PC-9 (cell line): ENCODE data around the gene PIWIL4. TPM values are rescaled to one million over a fixed set of nuclear protein-coding genes. Genes with fewer than 3 reads are reported as not detected.

Experiments
- BruUV-seq: library from RNA; stranded (reverse); fragments of 400-500 nt; replicated peaks from 2 replicates; lab custom pipeline; 2021; lab: Mats Ljungman, UMichigan
- CTCF ChIA-PET: fragments of 300-600 bp; sonication (Branson Sonifier 250); formaldehyde crosslinking; loops from one replicate; lab custom pipeline; 2022; ENCODE audit warnings: antibody characterized with exemption; lab: Charles Lee
- POLR2A ChIA-PET: fragments of 300-600 bp; sonication (Branson Sonifier 250); formaldehyde crosslinking; loops from one replicate; lab custom pipeline; 2022; ENCODE audit warnings: antibody characterized with exemption; ENCODE audit not compliant: unreplicated experiment; lab: Charles Lee
- DNase-seq, 2 experiments: peaks; one replicate each; pipeline versions ENCODE4 v3.0.0 to v3.0.0-alpha.2; 2015 to 2022; ENCODE audit warnings: mixed read lengths in 1 of 2
- H2AFZ ChIP-seq: fragments of 200-600 bp; sonication (generic); 2 replicates; pipeline ENCODE4 v1.8.1; 2017; ENCODE audit warnings: antibody characterized with exemption
- H3F3A ChIP-seq: fragments of 200-600 bp; sonication (generic); 2 replicates; pipeline ENCODE4 v1.8.1; 2017; ENCODE audit warnings: antibody characterized with exemption, mild to moderate bottlenecking, low read depth; ENCODE audit not compliant: insufficient read depth
- H3K27ac ChIP-seq: fragments of 200-600 bp; sonication (generic); 2 replicates; pipeline ENCODE4 v1.6.1; 2016; ENCODE audit warnings: mixed run types
- H3K27me3 ChIP-seq: fragments of 200-600 bp; sonication (generic); 2 replicates; pipeline ENCODE4 v1.6.1; 2016; ENCODE audit warnings: low read depth, mixed run types; ENCODE audit not compliant: insufficient read depth
- H3K36me3 ChIP-seq: fragments of 200-600 bp; sonication (generic); 2 replicates; pipeline ENCODE4 v1.6.1; 2016; ENCODE audit warnings: low read depth, mixed run types
- H3K4me1 ChIP-seq: fragments of 200-600 bp; sonication (generic); replicated peaks from 2 replicates; pipeline ENCODE4 v1.6.1; 2016; ENCODE audit warnings: mixed run types; ENCODE audit not compliant: insufficient read depth
- H3K4me2 ChIP-seq: fragments of 200-600 bp; sonication (generic); 2 replicates; pipeline ENCODE4 v1.6.1; 2017; ENCODE audit warnings: mixed run types
- H3K4me3 ChIP-seq: fragments of 200-600 bp; sonication (generic); 2 replicates; pipeline ENCODE4 v1.6.1; 2016; ENCODE audit warnings: mixed run types
- H3K79me2 ChIP-seq: fragments of 200-600 bp; sonication (generic); 2 replicates; pipeline ENCODE4 v1.6.1; 2017; ENCODE audit warnings: low read depth, mixed run types
- H3K9me2 ChIP-seq: fragments of 200-600 bp; sonication (generic); 2 replicates; pipeline ENCODE4 v1.8.1; 2017; ENCODE audit warnings: mild to moderate bottlenecking; ENCODE audit not compliant: insufficient read depth
- H3K9me3 ChIP-seq: fragments of 200-600 bp; sonication (generic); 2 replicates; pipeline ENCODE4 v1.8.1; 2016; ENCODE audit warnings: low read depth; ENCODE audit not compliant: insufficient read depth
- H4K20me1 ChIP-seq: fragments of 200-600 bp; sonication (generic); 2 replicates; pipeline ENCODE4 v1.8.1; 2017; ENCODE audit not compliant: insufficient read depth
- CTCF ChIP-seq: fragments of 200-600 bp; sonication (generic); conservative IDR thresholded peaks from 2 replicates; pipeline ENCODE4 v1.6.1; 2017; ENCODE audit warnings: mixed run types, antibody characterized with exemption, mild to moderate bottlenecking, moderate library complexity
- EZH2 ChIP-seq: fragments of 200-600 bp; sonication (generic); IDR thresholded peaks from 2 replicates; pipeline ENCODE4 v1.8.0; 2017; ENCODE audit warnings: antibody characterized with exemption, low read depth
- intact Hi-C: fragments of 100-400 bp; cut with micrococcal nuclease; formaldehyde crosslinking; loops from one replicate; pipeline ENCODE4 v1.10.0; 2022; ENCODE audit not compliant: unreplicated experiment
- total RNA-seq: library from RNA; stranded (reverse); gene quantifications from 2 replicates; pipeline ENCODE4 v1.2.3, GENCODE V29; 2021

Gene PIWIL4
- total RNA-seq, 1 experiment from 2014 or later: 0.26 TPM

GRCh38 chr11:94647926-94648325, 80.8 kb downstream of the PIWIL4 start:
- DNase-seq: no peak
- no peaks in the 10 kb centered on the region for H3K9me3 ChIP-seq
- POLR2A ChIA-PET: no interaction called here
- H3F3A ChIP-seq: no peaks in the 10 kb centered on the region; the same call in 1 of the 2 replicates
- H2AFZ ChIP-seq: no peak overlapping the region
- peaks cover 16% of the 10 kb centered on the region for H3K4me1 ChIP-seq
- CTCF ChIA-PET: no interaction called here
- intact Hi-C loops: no loop called here
- no peak overlapping the region for H3K27ac ChIP-seq
- no TSS peak for BruUV-seq
- no peaks in the 10 kb centered on the region for H3K79me2 ChIP-seq
- no peak for TF ChIP-seq CTCF
- TF ChIP-seq EZH2: no peak
- H3K9me2 ChIP-seq: no peaks in the 10 kb centered on the region
- no peaks in the 10 kb centered on the region for H4K20me1 ChIP-seq
- H3K4me3 ChIP-seq: no peak overlapping the region
- no peaks in the 10 kb centered on the region for H3K27me3 ChIP-seq
- H3K36me3 ChIP-seq: no peaks in the 10 kb centered on the region
- H3K4me2 ChIP-seq: no peak overlapping the region

- POLR2A ChIA-PET: interaction anchor here (0.7 kb wide), 1 partner anchor 59 kb away, joined by 7 read pairs; no protein-coding TSS in a partner anchor
- H3F3A ChIP-seq: no peaks in the 10 kb centered on the region; the same call in 1 of the 2 replicates
- TF ChIP-seq CTCF (no peak), EZH2 (no peak)
- BruUV-seq: no TSS peak
- peaks cover 16% of the 10 kb centered on the region for H3K4me1 ChIP-seq
- H3K4me2 ChIP-seq: no peak overlapping the region
- H4K20me1 ChIP-seq: no peaks in the 10 kb centered on the region
- no peaks in the 10 kb centered on the region for H3K9me3 ChIP-seq
- no peak overlapping the region for H2AFZ ChIP-seq
- no peak for DNase-seq
- CTCF ChIA-PET: no interaction called here
- H3K27ac ChIP-seq: no peak overlapping the region
- H3K79me2 ChIP-seq: no peaks in the 10 kb centered on the region
- intact Hi-C loops: no loop called here
- no peaks in the 10 kb centered on the region for H3K9me2 ChIP-seq
- no peaks in the 10 kb centered on the region for H3K36me3 ChIP-seq
- no peaks in the 10 kb centered on the region for H3K27me3 ChIP-seq
- H3K4me3 ChIP-seq: no peak overlapping the region
Observed at GRCh38 chr11:94648789-94649188, 81.6 kb downstream of the PIWIL4 start.

GRCh38 chr11:94649254-94649653, 82.1 kb downstream of the PIWIL4 start:
- TF ChIP-seq CTCF (no peak), EZH2 (no peak)
- Histone ChIP-seq H2AFZ (no peak overlapping the region), H3K4me1 (peaks cover 16% of the 10 kb centered on the region), H3K9me2 (no peaks in the 10 kb centered on the region), H3F3A (no peaks in the 10 kb centered on the region; the same call in 1 of the 2 replicates), H4K20me1 (no peaks in the 10 kb centered on the region), H3K4me2 (no peak overlapping the region), H3K4me3 (no peak overlapping the region), H3K79me2 (no peaks in the 10 kb centered on the region), H3K36me3 (no peaks in the 10 kb centered on the region), H3K27me3 (no peaks in the 10 kb centered on the region), H3K9me3 (no peaks in the 10 kb centered on the region), H3K27ac (no peak overlapping the region)
- ChIA-PET POLR2A (interaction anchor here (0.7 kb wide), 1 partner anchor 59 kb away, joined by 7 read pairs; no protein-coding TSS in a partner anchor), CTCF (no interaction called here)
- intact Hi-C loops: no loop called here
- no TSS peak for BruUV-seq
- DNase-seq: no peak
